GM12878 (cell line): ENCODE results near the gene PTPRN2. TPM values are rescaled to one million over a fixed set of nuclear protein-coding genes. Genes with fewer than 3 reads are reported as not detected.

ENCODE experiments used
- ATAC-seq: fragments of 200-7000 bp; cut with Tn5 transposase; 3 replicates; pipeline ENCODE4 v1.9.1; 2020; ENCODE audit warnings: mild to moderate bottlenecking, moderate library complexity
- BruUV-seq: library from RNA; stranded (reverse); fragments of 400-500 nt; replicated peaks from 2 replicates; lab custom pipeline; 2021; lab: Mats Ljungman, UMichigan
- CTCF ChIA-PET: fragments of 300-600 bp; sonication (Branson Sonifier 250); formaldehyde crosslinking; extraction: SDS; loops from one replicate; lab custom pipeline; 2021; ENCODE audit warnings: inconsistent platforms; lab: Yijun Ruan, JAX
- POLR2A ChIA-PET: fragments of 350-600 bp; formaldehyde crosslinking; extraction: SDS; loops from one replicate; lab custom pipeline; 2021; ENCODE audit warnings: inconsistent platforms; lab: Charles Lee
- RAD21 ChIA-PET: fragments of 300-600 bp; sonication (Branson Sonifier 250); formaldehyde crosslinking; loops from one replicate; lab custom pipeline; 2023; ENCODE audit warnings: antibody characterized with exemption; ENCODE audit not compliant: unreplicated experiment; lab: Charles Lee
- SMC1A ChIA-PET: fragments of 300-600 bp; sonication (Branson Sonifier 250); formaldehyde crosslinking; loops from one replicate; lab custom pipeline; 2023; ENCODE audit not compliant: unreplicated experiment, uncharacterized antibody; lab: Charles Lee
- DNase-seq: peaks from one replicate; pipeline ENCODE4 v3.0.0-alpha.2; 2011; ENCODE audit warnings: low read depth, low spot score
- FAIRE-seq: peaks from 3 replicates; lab custom pipeline; 2011; peaks lifted over from hg19 to GRCh38; lab: Jason Lieb, UNC
- H2AFZ ChIP-seq: 2 replicates; pipeline ENCODE4 v1.6.0; 2011; ENCODE audit warnings: low read depth, low read length, control low read depth; ENCODE audit not compliant: control insufficient read depth
- H3K27ac ChIP-seq: 2 replicates; pipeline ENCODE4 v1.5.1; 2011; ENCODE audit warnings: control low read depth; ENCODE audit not compliant: control insufficient read depth, insufficient read depth
- H3K27me3 ChIP-seq, 2 experiments: replicated peaks in 1 of 2; 2 replicates each; pipeline versions ENCODE4 v1.6.0 to v1.6.1; 2011; ENCODE audit warnings: low read length in 1 of 2; ENCODE audit not compliant: control insufficient read depth in 2 of 2, insufficient read depth in 2 of 2
- H3K36me3 ChIP-seq, 2 experiments: 2 replicates each; pipeline ENCODE4 v1.5.1; 2011; ENCODE audit warnings: low read length in 1 of 2; ENCODE audit not compliant: control insufficient read depth in 2 of 2, insufficient read depth in 2 of 2
- H3K4me1 ChIP-seq: 2 replicates; pipeline ENCODE4 v1.6.1; 2011; ENCODE audit warnings: mild to moderate bottlenecking, low read length, moderate library complexity, mixed read lengths; ENCODE audit not compliant: control insufficient read depth, insufficient read depth
- H3K4me2 ChIP-seq: 2 replicates; pipeline ENCODE4 v1.6.0; 2011; ENCODE audit warnings: control low read depth; ENCODE audit not compliant: control insufficient read depth, insufficient read depth
- H3K4me3 ChIP-seq: fragments of 200-600 bp; sonication (generic); 2 replicates; pipeline ENCODE4 v1.5.1; 2016
- H3K79me2 ChIP-seq: 2 replicates; pipeline ENCODE4 v1.6.0; 2011; ENCODE audit warnings: low read length; ENCODE audit not compliant: control insufficient read depth, insufficient read depth
- H3K9ac ChIP-seq: 2 replicates; pipeline ENCODE4 v1.8.0; 2011; ENCODE audit warnings: low read length, control low read depth, mixed read lengths; ENCODE audit not compliant: control insufficient read depth, insufficient read depth
- H3K9me3 ChIP-seq: replicated peaks from 3 replicates; pipeline ENCODE4 v1.5.1; 2011; ENCODE audit warnings: mild to moderate bottlenecking, low read length; ENCODE audit not compliant: control insufficient read depth, insufficient read depth
- H4K20me1 ChIP-seq: 2 replicates; pipeline ENCODE4 v1.6.0; 2011; ENCODE audit not compliant: control insufficient read depth, insufficient read depth
- BCL11A ChIP-seq: IDR thresholded peaks from 2 replicates; pipeline ENCODE4 v1.6.1; 2011; ENCODE audit warnings: low read depth, low read length
- CBX3 ChIP-seq: fragments of 200-600 bp; sonication (generic); IDR thresholded peaks from 2 replicates; pipeline ENCODE4 v1.6.1; 2016; ENCODE audit warnings: low read depth, borderline replicate concordance
- E2F4 ChIP-seq: IDR thresholded peaks from 2 replicates; pipeline ENCODE4 v1.6.1; 2012; ENCODE audit warnings: low read depth, low read length, improper control_type of control experiment
- FOXM1 ChIP-seq: IDR thresholded peaks from 2 replicates; pipeline ENCODE4 v1.6.1; 2012; ENCODE audit warnings: low read depth, mild to moderate bottlenecking, inconsistent platforms, low read length, moderate library complexity
- HDAC6 ChIP-seq: fragments of 200-600 bp; sonication (generic); IDR thresholded peaks from one replicate; pipeline ENCODE4 v1.8.0; 2017; ENCODE audit warnings: antibody characterized with exemption; ENCODE audit not compliant: unreplicated experiment
- HDGF ChIP-seq: fragments of 450-650 bp; IDR thresholded peaks from 2 replicates; pipeline ENCODE4 v1.6.1; 2016; ENCODE audit warnings: antibody characterized with exemption
- IKZF2 ChIP-seq, 2 experiments: fragments of 450-650 bp; IDR thresholded peaks; 2 replicates each; pipeline ENCODE4 v1.6.1; 2017; ENCODE audit warnings: mild to moderate bottlenecking in 2 of 2, moderate library complexity in 2 of 2
- MYC ChIP-seq: IDR thresholded peaks from 2 replicates; pipeline ENCODE4 v1.6.1; 2011; ENCODE audit warnings: mild to moderate bottlenecking, low read length, moderate library complexity, inconsistent platforms; ENCODE audit not compliant: insufficient read depth, insufficient replicate concordance, insufficient read length, severe bottlenecking
- PAX8 ChIP-seq: fragments of 450-650 bp; IDR thresholded peaks from 2 replicates; pipeline ENCODE4 v1.6.1; 2017; ENCODE audit warnings: mild to moderate bottlenecking, moderate library complexity
- SIX5 ChIP-seq: IDR thresholded peaks from 2 replicates; pipeline ENCODE4 v1.6.1; 2011; ENCODE audit warnings: mild to moderate bottlenecking, low read depth, low read length, moderate library complexity; ENCODE audit not compliant: severe bottlenecking
- SMAD5 ChIP-seq: IDR thresholded peaks from 2 replicates; pipeline ENCODE4 v1.6.1; 2016; ENCODE audit warnings: antibody characterized with exemption, low read depth
- STAT1 ChIP-seq: fragments of 450-650 bp; conservative IDR thresholded peaks from 2 replicates; pipeline ENCODE4 v1.6.1; 2014; ENCODE audit warnings: antibody characterized with exemption, mild to moderate bottlenecking
- TBL1XR1 ChIP-seq: IDR thresholded peaks from 2 replicates; pipeline ENCODE4 v1.6.1; 2012; ENCODE audit warnings: low read depth, low read length, improper control_type of control experiment
- TCF7 ChIP-seq: IDR thresholded peaks from 2 replicates; pipeline ENCODE4 v1.6.1; 2014; ENCODE audit warnings: antibody characterized with exemption, borderline replicate concordance
- YY1 ChIP-seq: IDR thresholded peaks from 2 replicates; pipeline ENCODE4 v1.6.1; 2011; ENCODE audit warnings: low read depth, mild to moderate bottlenecking, low read length
- ZBTB11 ChIP-seq: fragments of 450-650 bp; formaldehyde crosslinking; IDR thresholded peaks from 2 replicates; pipeline ENCODE4 v1.5.0; 2022; ENCODE audit warnings: mild to moderate bottlenecking, missing genetic modification characterization
- ZSCAN29 ChIP-seq: fragments of 450-650 bp; IDR thresholded peaks from 2 replicates; pipeline ENCODE4 v1.6.1; 2017; ENCODE audit warnings: mild to moderate bottlenecking, moderate library complexity
- WGBS: methylation state at CpG from one replicate; pipeline ENCODE4 v1.1.6; 2016; ENCODE audit warnings: low lambda C conversion rate; ENCODE audit not compliant: insufficient replicate concordance, insufficient coverage; ENCODE audit errors: missing lambda C conversion rate; 5-methylcytosine and 5-hydroxymethylcytosine counted together
- in situ Hi-C: fragments of 300-500 bp; cut with MboI; formaldehyde crosslinking; loops from 9 replicates; pipeline ENCODE4 v1.14.3; 2018; ENCODE audit warnings: mixed read lengths
- intact Hi-C: fragments of 100-400 bp; cut with micrococcal nuclease; formaldehyde crosslinking; loops from one replicate; pipeline ENCODE4 v1.14.2; 2022; ENCODE audit not compliant: unreplicated experiment
- polyA plus RNA-seq, 11 experiments: library from polyadenylated mRNA; depleted of rRNA in 4 of 11; unstranded in 6 of 11; stranded (reverse) in 5 of 11; fragments of >200 nt; fragmentation: Nextera tagmentation in 4 of 11; fragmentation: Illumina TruSeq in 1 of 11; extraction: Ambion mirVana in 4 of 11; extraction: Trizol in 1 of 11; gene quantifications; 1 replicate in 1 of 11; 2 replicates in 10 of 11; pipeline versions ENCODE4 v1.2.1 to v1.2.3, GENCODE V29; 2011 to 2016; ENCODE audit warnings: inconsistent platforms in 2 of 11, missing spikeins in 2 of 11, low read depth in 1 of 11
- total RNA-seq, 4 experiments: library from RNA; depleted of rRNA in 3 of 4; stranded (reverse); fragments of >200 nt in 3 of 4; fragmentation: Illumina TruSeq in 1 of 4; extraction: Trizol in 1 of 4; gene quantifications; 2 replicates each; pipeline versions ENCODE4 v1.2.1 to v1.2.3, GENCODE V29; 2013 to 2021

The PTPRN2 gene
- total and polyA plus RNA-seq, 10 of the 15 experiments (the other 5 are each of a cell fraction or from before 2014, with no cell fraction given) = 5.4 TPM; not detected in 9

GRCh38 chr7:157757211-157757610, 830.4 kb downstream of the PTPRN2 start:
- intact Hi-C loops = no loop called here
- peaks cover 3% of the 10 kb centered on the region; the same call in 1 of the 3 replicates for H3K9me3 ChIP-seq
- H4K20me1 ChIP-seq = no peaks in the 10 kb centered on the region
- WGBS = 64% methylated on average over 21 of the region's 21 CpGs
- ChIA-PET POLR2A (no interaction called here), RAD21 (no interaction called here), SMC1A (no interaction called here), CTCF (no interaction called here)
- no peak overlapping the region for H3K27ac ChIP-seq
- H3K79me2 ChIP-seq = no peaks in the 10 kb centered on the region
- no peaks in the 10 kb centered on the region for H3K36me3 ChIP-seq
- H2AFZ ChIP-seq = no peak overlapping the region
- TF ChIP-seq PAX8 (no peak), STAT1 (no peak), ZSCAN29 (no peak), YY1 (no peak), TBL1XR1 (no peak), SMAD5 (no peak), SIX5 (no peak)
- BruUV-seq = no TSS peak
- H3K4me2 ChIP-seq = no peak overlapping the region
- no peak overlapping the region for H3K4me3 ChIP-seq
- no peaks in the 10 kb centered on the region for H3K4me1 ChIP-seq
- H3K9ac ChIP-seq = no peak overlapping the region
- in situ Hi-C loops = no loop called here
- DNase-seq = no peak
- H3K27me3 ChIP-seq = no peaks in the 10 kb centered on the region
- ATAC-seq = no peak
- no peak for FAIRE-seq

- WGBS = 33% methylated on average over 7 of the region's 7 CpGs
- Histone ChIP-seq H3K9ac (no peak overlapping the region), H3K27me3 (no peaks in the 10 kb centered on the region), H3K4me2 (no peak overlapping the region), H3K4me3 (no peak overlapping the region), H4K20me1 (no peaks in the 10 kb centered on the region), H3K4me1 (no peaks in the 10 kb centered on the region), H3K9me3 (peaks cover 3% of the 10 kb centered on the region; the same call in 1 of the 3 replicates), H3K79me2 (no peaks in the 10 kb centered on the region), H3K36me3 (no peaks in the 10 kb centered on the region), H2AFZ (no peak overlapping the region), H3K27ac (no peak overlapping the region)
- DNase-seq (no peak), ATAC-seq (no peak), FAIRE-seq (no peak)
- no TSS peak for BruUV-seq
- intact Hi-C loops (no loop called here), in situ Hi-C loops (no loop called here)
- RAD21 ChIA-PET = no interaction called here
- CTCF ChIA-PET = no interaction called here
- SMC1A ChIA-PET = no interaction called here
- POLR2A ChIA-PET = no interaction called here
- TF ChIP-seq BCL11A (no peak), IKZF2 (IDR thresholded peaks at IDR 0.05) (no peak), E2F4 (no peak), HDAC6 (no peak), HDGF (no peak), MYC (no peak), FOXM1 (no peak), TCF7 (no peak), ZBTB11 (CRISPR knock-in tag) (no peak), CBX3 (no peak)
Observed at GRCh38 chr7:157755741-157756140, 831.9 kb downstream of the PTPRN2 start.
